ENCODE measurements around the gene SNAP47. TPM values are rescaled to one million over a fixed set of nuclear protein-coding genes. Genes with fewer than 3 reads are reported as not detected.
A peak's percentile ranks its signal among the peaks of the same experiment; 100 is the strongest.

SNAP47 gene
- total RNA-seq, 2 donors from 2014 or later: 35.5 to 49.4 TPM

DNA sequence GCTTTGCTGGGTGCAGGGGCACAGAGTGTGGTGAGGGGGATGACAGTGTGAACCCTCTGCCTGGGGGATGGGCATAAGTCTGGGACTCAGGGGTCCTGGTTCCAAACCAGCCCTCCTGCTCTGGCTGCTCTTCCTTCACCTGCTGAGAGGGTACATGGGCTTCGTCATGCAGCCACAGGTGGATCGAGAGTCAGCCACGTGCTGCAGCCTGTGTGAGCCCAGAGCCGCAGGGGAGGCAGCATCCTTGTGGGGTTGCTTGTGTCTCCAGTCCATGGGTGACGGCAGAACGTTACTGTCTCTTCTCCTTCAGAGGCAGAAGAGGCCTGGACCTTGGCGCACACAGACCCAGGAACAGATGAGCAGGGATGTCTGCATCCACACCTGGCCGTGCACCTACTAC is 12.1 kb downstream of the SNAP47 start:
- no peak for DNase-seq
- intact Hi-C loops (cut with DNase I): no loop called here
- WGBS, 2 donors: 87 to 100% methylated on average over 2 to 8 of the region's 8 CpGs

GRCh38 chr1:227747948-227748495 is 12.8 kb downstream of the SNAP47 start:
- ATAC-seq (no peak), DNase-seq (no peak)
- H3K27me3 ChIP-seq: no peaks in the 10 kb centered on the region
- TF ChIP-seq POLR2A (IDR thresholded peaks at IDR 0.05): no peak
- TF ChIP-seq, protein P1, sequence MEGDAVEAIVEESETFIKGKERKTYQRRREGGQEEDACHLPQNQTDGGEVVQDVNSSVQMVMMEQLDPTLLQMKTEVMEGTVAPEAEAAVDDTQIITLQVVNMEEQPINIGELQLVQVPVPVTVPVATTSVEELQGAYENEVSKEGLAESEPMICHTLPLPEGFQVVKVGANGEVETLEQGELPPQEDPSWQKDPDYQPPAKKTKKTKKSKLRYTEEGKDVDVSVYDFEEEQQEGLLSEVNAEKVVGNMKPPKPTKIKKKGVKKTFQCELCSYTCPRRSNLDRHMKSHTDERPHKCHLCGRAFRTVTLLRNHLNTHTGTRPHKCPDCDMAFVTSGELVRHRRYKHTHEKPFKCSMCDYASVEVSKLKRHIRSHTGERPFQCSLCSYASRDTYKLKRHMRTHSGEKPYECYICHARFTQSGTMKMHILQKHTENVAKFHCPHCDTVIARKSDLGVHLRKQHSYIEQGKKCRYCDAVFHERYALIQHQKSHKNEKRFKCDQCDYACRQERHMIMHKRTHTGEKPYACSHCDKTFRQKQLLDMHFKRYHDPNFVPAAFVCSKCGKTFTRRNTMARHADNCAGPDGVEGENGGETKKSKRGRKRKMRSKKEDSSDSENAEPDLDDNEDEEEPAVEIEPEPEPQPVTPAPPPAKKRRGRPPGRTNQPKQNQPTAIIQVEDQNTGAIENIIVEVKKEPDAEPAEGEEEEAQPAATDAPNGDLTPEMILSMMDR (IDR thresholded peaks at IDR 0.05): no peak
- H3K4me1 ChIP-seq: no peaks in the 10 kb centered on the region
- no peak overlapping the region for H3K4me3 ChIP-seq
- H3K36me3 ChIP-seq (replicated peaks in 1 of 2; ENCODE audit: insufficient read depth in 1 of 2, low read depth in 2 of 2): peaks cover 0 to 4% of the 10 kb centered on the region in 2 donors
- no peaks in the 10 kb centered on the region for H3K9me3 ChIP-seq
- WGBS, 2 donors: 82 to 93% methylated on average over 5 to 18 of the region's 18 CpGs
- H3K27ac ChIP-seq: no peak overlapping the region
- intact Hi-C loops (cut with DNase I): no loop called here

More for the DNA sequence above, 12.1 kb downstream of the SNAP47 start:
- Histone ChIP-seq H3K27ac (no peak overlapping the region), H3K36me3 (replicated peaks in 1 of 2; ENCODE audit: insufficient read depth in 1 of 2, low read depth in 2 of 2) (peaks cover 0 to 4% of the 10 kb centered on the region in 2 donors), H3K4me1 (no peaks in the 10 kb centered on the region), H3K27me3 (no peaks in the 10 kb centered on the region), H3K9me3 (no peaks in the 10 kb centered on the region), H3K4me3 (no peak overlapping the region)
- no peak for ATAC-seq
- TF ChIP-seq POLR2A (IDR thresholded peaks at IDR 0.05): no peak
- TF ChIP-seq, protein P1 (IDR thresholded peaks at IDR 0.05): no peak

GRCh38 chr1:227748496-227749182 is 13.4 kb downstream of the SNAP47 start:
- Histone ChIP-seq H3K36me3 (replicated peaks in 1 of 2; ENCODE audit: insufficient read depth in 1 of 2, low read depth in 2 of 2) (peaks cover 0 to 4% of the 10 kb centered on the region in 2 donors), H3K27ac (no peak overlapping the region), H3K4me1 (peaks cover under 1% of the 10 kb centered on the region), H3K9me3 (no peaks in the 10 kb centered on the region), H3K4me3 (no peak overlapping the region), H3K27me3 (no peaks in the 10 kb centered on the region)
- TF ChIP-seq, protein P1 (IDR thresholded peaks at IDR 0.05): no peak
- TF ChIP-seq POLR2A (IDR thresholded peaks at IDR 0.05): no peak
- DNase-seq (no peak), ATAC-seq (peak; percentile 47)
- intact Hi-C loops (cut with DNase I): no loop called here
- WGBS, 2 donors: 58 to 72% methylated on average over 6 to 7 of the region's 7 CpGs

- peaks cover 7% of the 10 kb centered on the region for H3K4me1 ChIP-seq
Observed at GRCh38 chr1:227749225-227749624, 14.0 kb downstream of the SNAP47 start.

More at GRCh38 chr1:227749225-227749624, 14.0 kb downstream of the SNAP47 start:
- WGBS, 2 donors: 90 to 91% methylated on average over 7 of the region's 7 CpGs
- no peaks in the 10 kb centered on the region for H3K27me3 ChIP-seq
- no peaks in the 10 kb centered on the region for H3K9me3 ChIP-seq
- intact Hi-C loops (cut with DNase I): no loop called here
- peaks cover 0 to 4% of the 10 kb centered on the region in 2 donors for H3K36me3 ChIP-seq (replicated peaks in 1 of 2; ENCODE audit: insufficient read depth in 1 of 2, low read depth in 2 of 2)
- no peak for TF ChIP-seq POLR2A (IDR thresholded peaks at IDR 0.05)
- TF ChIP-seq, protein P1 (IDR thresholded peaks at IDR 0.05): no peak
- H3K27ac ChIP-seq: no peak overlapping the region
- ATAC-seq (no peak), DNase-seq (no peak)
- H3K4me3 ChIP-seq: no peak overlapping the region

Data from body of pancreas (tissue), 4 donors.